SK-N-SH treated with all-trans-retinoic acid at 6 μM for 48 hours (cell line): ENCODE results near the gene ZNF644.

Experiments
- ZC3H10 ChIP-seq: fragments of 250-450 bp; sonication (Bioruptor Pico); IDR thresholded peaks from 2 replicates; pipeline ENCODE4 v1.5.1; 2021; ENCODE audit warnings: mild to moderate bottlenecking, moderate library complexity
- ZFP3 ChIP-seq: fragments of 250-450 bp; sonication (Bioruptor Pico); IDR thresholded peaks from 2 replicates; pipeline ENCODE4 v1.5.0; 2020; ENCODE audit warnings: mild to moderate bottlenecking, moderate library complexity
- ZFP30 ChIP-seq: fragments of 450-650 bp; formaldehyde crosslinking; IDR thresholded peaks from 2 replicates; pipeline ENCODE4 v1.5.0; 2022; ENCODE audit warnings: mild to moderate bottlenecking, moderate library complexity
- ZNF565 ChIP-seq: fragments of 450-650 bp; formaldehyde crosslinking; conservative IDR thresholded peaks from 2 replicates; pipeline ENCODE4 v1.5.0; 2020; ENCODE audit warnings: low read depth, mild to moderate bottlenecking, moderate library complexity
- ZNF70 ChIP-seq: fragments of 450-650 bp; formaldehyde crosslinking; IDR thresholded peaks from 2 replicates; pipeline ENCODE4 v1.5.0; 2020; ENCODE audit warnings: mild to moderate bottlenecking, moderate library complexity
- TF ChIP-seq, protein P1 (sequence below): fragments of 250-450 bp; sonication (Bioruptor Pico); IDR thresholded peaks from 2 replicates; pipeline ENCODE4 v1.8.0; 2021; ENCODE audit warnings: low read depth, mild to moderate bottlenecking, moderate library complexity, borderline replicate concordance
- TF ChIP-seq, protein P2 (sequence below): fragments of 250-450 bp; sonication (Bioruptor Pico); IDR thresholded peaks from 2 replicates; pipeline ENCODE4 v1.5.1; 2021; ENCODE audit warnings: mild to moderate bottlenecking, moderate library complexity

DNA sequence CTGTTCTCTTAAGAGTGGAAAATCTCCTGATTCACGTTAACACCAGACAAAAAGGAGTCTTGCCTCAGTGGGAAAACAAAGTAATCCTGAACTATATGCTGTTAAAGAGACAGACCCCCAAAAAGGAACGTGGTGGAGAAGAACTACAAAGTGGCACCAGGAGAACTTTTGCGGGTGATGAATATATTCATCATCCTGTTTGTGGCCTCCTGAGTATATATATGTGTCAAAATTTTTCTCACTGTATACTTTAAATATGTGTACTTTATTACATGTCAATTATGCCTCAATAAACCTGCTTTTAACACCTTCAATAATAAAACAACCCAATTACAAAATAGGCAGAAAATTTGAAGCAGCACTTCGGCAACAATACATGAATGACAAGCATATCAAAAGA is 31.1 kb downstream of the ZNF644 start:
- no peak for TF ChIP-seq ZNF565 (CRISPR knock-in tag)
- TF ChIP-seq, protein P1, sequence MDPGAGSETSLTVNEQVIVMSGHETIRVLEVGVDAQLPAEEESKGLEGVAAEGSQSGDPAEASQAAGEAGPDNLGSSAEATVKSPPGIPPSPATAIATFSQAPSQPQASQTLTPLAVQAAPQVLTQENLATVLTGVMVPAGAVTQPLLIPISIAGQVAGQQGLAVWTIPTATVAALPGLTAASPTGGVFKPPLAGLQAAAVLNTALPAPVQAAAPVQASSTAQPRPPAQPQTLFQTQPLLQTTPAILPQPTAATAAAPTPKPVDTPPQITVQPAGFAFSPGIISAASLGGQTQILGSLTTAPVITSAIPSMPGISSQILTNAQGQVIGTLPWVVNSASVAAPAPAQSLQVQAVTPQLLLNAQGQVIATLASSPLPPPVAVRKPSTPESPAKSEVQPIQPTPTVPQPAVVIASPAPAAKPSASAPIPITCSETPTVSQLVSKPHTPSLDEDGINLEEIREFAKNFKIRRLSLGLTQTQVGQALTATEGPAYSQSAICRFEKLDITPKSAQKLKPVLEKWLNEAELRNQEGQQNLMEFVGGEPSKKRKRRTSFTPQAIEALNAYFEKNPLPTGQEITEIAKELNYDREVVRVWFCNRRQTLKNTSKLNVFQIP (CRISPR knock-in tag) = no peak
- no peak for TF ChIP-seq ZC3H10 (CRISPR knock-in tag)
- TF ChIP-seq, protein P2, sequence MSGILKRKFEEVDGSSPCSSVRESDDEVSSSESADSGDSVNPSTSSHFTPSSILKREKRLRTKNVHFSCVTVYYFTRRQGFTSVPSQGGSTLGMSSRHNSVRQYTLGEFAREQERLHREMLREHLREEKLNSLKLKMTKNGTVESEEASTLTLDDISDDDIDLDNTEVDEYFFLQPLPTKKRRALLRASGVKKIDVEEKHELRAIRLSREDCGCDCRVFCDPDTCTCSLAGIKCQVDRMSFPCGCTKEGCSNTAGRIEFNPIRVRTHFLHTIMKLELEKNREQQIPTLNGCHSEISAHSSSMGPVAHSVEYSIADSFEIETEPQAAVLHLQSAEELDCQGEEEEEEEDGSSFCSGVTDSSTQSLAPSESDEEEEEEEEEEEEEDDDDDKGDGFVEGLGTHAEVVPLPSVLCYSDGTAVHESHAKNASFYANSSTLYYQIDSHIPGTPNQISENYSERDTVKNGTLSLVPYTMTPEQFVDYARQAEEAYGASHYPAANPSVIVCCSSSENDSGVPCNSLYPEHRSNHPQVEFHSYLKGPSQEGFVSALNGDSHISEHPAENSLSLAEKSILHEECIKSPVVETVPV = no peak
- no peak for TF ChIP-seq ZNF70 (CRISPR knock-in tag)
- TF ChIP-seq ZFP30 = no peak
- TF ChIP-seq ZFP3 (CRISPR knock-in tag) = no peak
